ENCODE measurements around the gene SMPDL3B.

- TF ChIP-seq SPI1 (IDR thresholded peaks at IDR 0.05; ENCODE audit: low read depth, low read length) (no peak), TAF1 (IDR thresholded peaks at IDR 0.05; ENCODE audit: low read depth, low read length) (no peak), POLR2A (IDR thresholded peaks at IDR 0.05; ENCODE audit: low read depth, low read length) (no peak), POLR2AphosphoS5 (IDR thresholded peaks at IDR 0.05; ENCODE audit: low read depth, low read length) (no peak)
These were observed 59.3 kb downstream of the SMPDL3B start for GRCh38 chr1:27994060-27994459.

All from GM12891 (cell line).